ENCODE results near the gene ATXN10.

Gene ATXN10

GRCh38 chr22:45768490-45768889 lies 96.9 kb downstream of the ATXN10 start:
- no peak for DNase-seq

- DNase-seq = no peak
Measured at GRCh38 chr22:45769569-45770210, 98.1 kb downstream of the ATXN10 start.

- no peak for DNase-seq
Measured at GRCh38 chr22:45770506-45770905, 98.9 kb downstream of the ATXN10 start.

GRCh38 chr22:45771057-45771456 lies 99.4 kb downstream of the ATXN10 start:
- no peak for DNase-seq

- DNase-seq = no peak
Measured at GRCh38 chr22:45771711-45772110, 100.1 kb downstream of the ATXN10 start.

- no peak for DNase-seq
Measured at GRCh38 chr22:45772743-45773142, 101.1 kb downstream of the ATXN10 start.

- no peak for DNase-seq
Measured at GRCh38 chr22:45774001-45774670, 102.5 kb downstream of the ATXN10 start.

- no peak for DNase-seq
Measured at GRCh38 chr22:45775062-45775461, 103.4 kb downstream of the ATXN10 start.

- no peak for DNase-seq
Measured at GRCh38 chr22:45775569-45776312, 104.1 kb downstream of the ATXN10 start.

GRCh38 chr22:45776313-45776585 lies 104.6 kb downstream of the ATXN10 start:
- DNase-seq = no peak

GRCh38 chr22:45777046-45777851 lies 105.6 kb downstream of the ATXN10 start:
- DNase-seq = no peak

GRCh38 chr22:45777852-45778375 lies 106.3 kb downstream of the ATXN10 start:
- no peak for DNase-seq

GRCh38 chr22:45781459-45781858 lies 109.8 kb downstream of the ATXN10 start:
- no peak for DNase-seq

GRCh38 chr22:45781966-45782365 lies 110.3 kb downstream of the ATXN10 start:
- no peak for DNase-seq

- DNase-seq = no peak
Measured at GRCh38 chr22:45783021-45783420, 111.4 kb downstream of the ATXN10 start.

- no peak for DNase-seq
Measured at GRCh38 chr22:45783690-45784089, 112.1 kb downstream of the ATXN10 start.

GRCh38 chr22:45784357-45785277 lies 113.0 kb downstream of the ATXN10 start:
- DNase-seq = no peak

- no peak for DNase-seq
Measured at GRCh38 chr22:45785458-45785857, 113.8 kb downstream of the ATXN10 start.

- no peak for DNase-seq
Measured at GRCh38 chr22:45786726-45787125, 115.1 kb downstream of the ATXN10 start.

- DNase-seq = no peak
Measured at GRCh38 chr22:45787759-45788158, 116.1 kb downstream of the ATXN10 start.

- no peak for DNase-seq
Measured at GRCh38 chr22:45788522-45788921, 116.9 kb downstream of the ATXN10 start.

- DNase-seq = no peak
Measured at GRCh38 chr22:45790401-45790800, 118.8 kb downstream of the ATXN10 start.
